HCT116 (cell line): Measurements from ENCODE around the gene TMPRSS7. TPM values are rescaled to one million over a fixed set of nuclear protein-coding genes. Genes with fewer than 3 reads are reported as not detected.

ENCODE experiments used
- ATAC-seq: fragments of 200-7000 bp; cut with Tn5 transposase; 2 replicates; pipeline ENCODE4 v1.9.1; 2020; ENCODE audit warnings: mild to moderate bottlenecking, moderate library complexity
- BruUV-seq: library from RNA; stranded (reverse); fragments of 400-500 nt; replicated peaks from 2 replicates; lab custom pipeline; 2021; lab: Mats Ljungman, UMichigan
- CTCF ChIA-PET: fragments of 300-600 bp; sonication (Branson Sonifier 250); formaldehyde crosslinking; loops from one replicate; lab custom pipeline; 2021; ENCODE audit warnings: antibody characterized with exemption; lab: Charles Lee
- POLR2A ChIA-PET: fragments of 300-600, 350-600 bp; sonication (Branson Sonifier 250); formaldehyde crosslinking; loops from one replicate; lab custom pipeline; 2021; ENCODE audit warnings: antibody characterized with exemption; lab: Charles Lee
- RAD21 ChIA-PET, 2 experiments: fragments of 300-600 bp; sonication (Branson Sonifier 250); formaldehyde crosslinking; loops; one replicate each; lab custom pipeline; 2023; ENCODE audit warnings: low total read pairs in 2 of 2; ENCODE audit not compliant: uncharacterized antibody in 2 of 2, unreplicated experiment in 2 of 2, low non-redundant PET in 1 of 2; lab: Charles Lee
- DNase-seq: peaks from one replicate; pipeline ENCODE4 v3.0.0-alpha.2; 2010; ENCODE audit warnings: low read depth, low spot score
- H2AFZ ChIP-seq: fragments of 200-600 bp; shearing (Covaris generic), sonication (generic); 2 replicates; pipeline ENCODE4 v1.6.1; 2017; ENCODE audit warnings: low read depth, mixed run types, mixed read lengths, antibody characterized with exemption, low read length; ENCODE audit not compliant: poor library complexity, severe bottlenecking
- H3K27ac ChIP-seq: 2 replicates; pipeline ENCODE4 v1.5.1; 2012; ENCODE audit warnings: low read depth, low read length
- H3K27me3 ChIP-seq: fragments of 200-600 bp; sonication (generic); 2 replicates; pipeline ENCODE4 v1.6.1; 2016; ENCODE audit warnings: mixed run types, low read length, mixed read lengths; ENCODE audit not compliant: insufficient read depth
- H3K36me3 ChIP-seq, 2 experiments: fragments of 200-500 bp in 1 of 2; fragments of 200-600 bp in 1 of 2; sonication (Bioruptor generic) in 1 of 2; sonication (generic) in 1 of 2; 2 replicates each; pipeline versions ENCODE4 v1.5.1 to v1.6.1; 2014 to 2016; ENCODE audit warnings: low read length in 2 of 2, inconsistent platforms in 1 of 2, mixed read lengths in 1 of 2, mixed run types in 1 of 2; ENCODE audit not compliant: insufficient read depth in 2 of 2, control insufficient read depth in 1 of 2
- H3K4me1 ChIP-seq, 2 experiments: fragments of 200-600 bp in 1 of 2; sonication (generic) in 1 of 2; 2 replicates each; pipeline versions ENCODE4 v1.5.1 to v1.6.1; 2012 to 2017; ENCODE audit warnings: low read length in 2 of 2, inconsistent platforms in 1 of 2, mild to moderate bottlenecking in 1 of 2, mixed read lengths in 1 of 2, mixed run types in 1 of 2, moderate library complexity in 1 of 2; ENCODE audit not compliant: insufficient read depth in 2 of 2, control insufficient read depth in 1 of 2
- H3K4me2 ChIP-seq: fragments of 200-600 bp; sonication (generic); 2 replicates; pipeline ENCODE4 v1.6.1; 2017; ENCODE audit warnings: mixed run types, low read length, mixed read lengths
- H3K4me3 ChIP-seq, 2 experiments: fragments of 200-600 bp in 1 of 2; sonication (generic) in 1 of 2; replicated peaks in 1 of 2; 2 replicates each; pipeline ENCODE4 v1.5.1; 2011 to 2016; ENCODE audit warnings: low read length in 2 of 2, control low read depth in 1 of 2, low read depth in 1 of 2, mild to moderate bottlenecking in 1 of 2, mixed read lengths in 1 of 2, mixed run types in 1 of 2
- H3K79me2 ChIP-seq: fragments of 200-600 bp; sonication (generic); 2 replicates; pipeline ENCODE4 v1.6.1; 2017; ENCODE audit warnings: mild to moderate bottlenecking, mixed run types, low read length, moderate library complexity, mixed read lengths; ENCODE audit not compliant: insufficient read depth
- H3K9ac ChIP-seq: fragments of 200-600 bp; sonication (generic); 2 replicates; pipeline ENCODE4 v1.6.1; 2016; ENCODE audit warnings: low read length, mixed read lengths
- H3K9me2 ChIP-seq: fragments of 200-600 bp; sonication (generic), shearing (Covaris generic); 2 replicates; pipeline ENCODE4 v1.6.1; 2017; ENCODE audit warnings: mixed run types, mild to moderate bottlenecking, moderate library complexity; ENCODE audit not compliant: insufficient read depth
- H3K9me3 ChIP-seq, 2 experiments: fragments of 200-500 bp in 1 of 2; fragments of 200-600 bp in 1 of 2; sonication (Bioruptor generic) in 1 of 2; sonication (generic) in 1 of 2; 2 replicates each; pipeline ENCODE4 v1.6.1; 2014 to 2017; ENCODE audit warnings: low read length in 2 of 2, mixed read lengths in 2 of 2, inconsistent platforms in 1 of 2, low read depth in 1 of 2, mild to moderate bottlenecking in 1 of 2, mixed run types in 1 of 2, moderate library complexity in 1 of 2; ENCODE audit not compliant: control insufficient read depth in 1 of 2, insufficient read depth in 1 of 2
- H4K20me1 ChIP-seq: fragments of 200-600 bp; sonication (generic), shearing (Covaris generic); 2 replicates; pipeline ENCODE4 v1.6.1; 2017; ENCODE audit warnings: mixed run types, mild to moderate bottlenecking, moderate library complexity; ENCODE audit not compliant: insufficient read depth
- CBX3 ChIP-seq: IDR thresholded peaks from 2 replicates; pipeline ENCODE4 v1.6.1; 2012; ENCODE audit warnings: low read depth
- CEBPB ChIP-seq: IDR thresholded peaks from 2 replicates; pipeline ENCODE4 v1.6.1; 2012; ENCODE audit warnings: low read depth
- EGR1 ChIP-seq: IDR thresholded peaks from 2 replicates; pipeline ENCODE4 v1.6.1; 2012; ENCODE audit warnings: low read depth
- EZH2 ChIP-seq: fragments of 200-600 bp; sonication (generic); IDR thresholded peaks from 2 replicates; pipeline ENCODE4 v1.6.1; 2017; ENCODE audit warnings: antibody characterized with exemption, mixed run types
- EZH2phosphoT487 ChIP-seq: fragments of 200-600 bp; IDR thresholded peaks from 2 replicates; pipeline ENCODE4 v1.6.1; 2018; ENCODE audit warnings: antibody characterized with exemption, borderline replicate concordance
- MAX ChIP-seq: IDR thresholded peaks from 2 replicates; pipeline ENCODE4 v1.6.1; 2012
- POLR2A ChIP-seq: IDR thresholded peaks from 2 replicates; pipeline ENCODE4 v1.7.0; 2011; ENCODE audit warnings: borderline replicate concordance; ENCODE audit not compliant: insufficient read depth, insufficient read length; ENCODE audit errors: extremely low read depth
- POLR2AphosphoS5 ChIP-seq: IDR thresholded peaks from 2 replicates; pipeline ENCODE4 v1.6.1; 2011; ENCODE audit warnings: mild to moderate bottlenecking, low read depth, low read length, moderate library complexity
- RAD21 ChIP-seq: IDR thresholded peaks from 2 replicates; pipeline ENCODE4 v1.6.1; 2012; ENCODE audit warnings: low read depth, mild to moderate bottlenecking
- SP1 ChIP-seq: IDR thresholded peaks from 2 replicates; pipeline ENCODE4 v1.6.1; 2012; ENCODE audit warnings: low read depth
- SRF ChIP-seq: IDR thresholded peaks from 2 replicates; pipeline ENCODE4 v1.6.1; 2012; ENCODE audit warnings: low read depth
- YY1 ChIP-seq: IDR thresholded peaks from 2 replicates; pipeline ENCODE4 v1.6.1; 2011; ENCODE audit warnings: low read length, low read depth, moderate library complexity, mild to moderate bottlenecking; ENCODE audit not compliant: insufficient replicate concordance; ENCODE audit errors: extremely low read depth
- ZFX ChIP-seq: fragments of 450-650 bp; IDR thresholded peaks from 2 replicates; pipeline ENCODE4 v1.6.1; 2017
- ZNF274 ChIP-seq: fragments of 200-500 bp; sonication (Bioruptor generic); IDR thresholded peaks from 2 replicates; pipeline ENCODE4 v1.6.1; 2014; ENCODE audit warnings: mild to moderate bottlenecking, low read depth, low read length, inconsistent platforms
- intact Hi-C: fragments of 100-400 bp; cut with micrococcal nuclease; formaldehyde crosslinking; loops from 2 replicates; pipeline ENCODE4 v1.10.0; 2022
- total RNA-seq: library from RNA; stranded (reverse); gene quantifications from one replicate; pipeline ENCODE4 v1.2.1, GENCODE V29; 2021; ENCODE audit not compliant: unreplicated experiment
- TF ChIP-seq, protein P1 (sequence below), 3 experiments: fragments of 200-600 bp in 1 of 3; sonication (generic) in 1 of 3; IDR thresholded peaks in 2 of 3; conservative IDR thresholded peaks in 1 of 3; 2 replicates each; pipeline ENCODE4 v1.5.1; 2012 to 2017; ENCODE audit warnings: low read depth in 2 of 3, low read length in 2 of 3, antibody characterized with exemption in 1 of 3, borderline replicate concordance in 1 of 3, control low read depth in 1 of 3, mild to moderate bottlenecking in 1 of 3, mixed read lengths in 1 of 3, mixed run types in 1 of 3, moderate library complexity in 1 of 3; ENCODE audit not compliant: insufficient read depth in 1 of 3

Gene TMPRSS7
- total RNA-seq, 1 experiment from 2014 or later: not detected

DNA sequence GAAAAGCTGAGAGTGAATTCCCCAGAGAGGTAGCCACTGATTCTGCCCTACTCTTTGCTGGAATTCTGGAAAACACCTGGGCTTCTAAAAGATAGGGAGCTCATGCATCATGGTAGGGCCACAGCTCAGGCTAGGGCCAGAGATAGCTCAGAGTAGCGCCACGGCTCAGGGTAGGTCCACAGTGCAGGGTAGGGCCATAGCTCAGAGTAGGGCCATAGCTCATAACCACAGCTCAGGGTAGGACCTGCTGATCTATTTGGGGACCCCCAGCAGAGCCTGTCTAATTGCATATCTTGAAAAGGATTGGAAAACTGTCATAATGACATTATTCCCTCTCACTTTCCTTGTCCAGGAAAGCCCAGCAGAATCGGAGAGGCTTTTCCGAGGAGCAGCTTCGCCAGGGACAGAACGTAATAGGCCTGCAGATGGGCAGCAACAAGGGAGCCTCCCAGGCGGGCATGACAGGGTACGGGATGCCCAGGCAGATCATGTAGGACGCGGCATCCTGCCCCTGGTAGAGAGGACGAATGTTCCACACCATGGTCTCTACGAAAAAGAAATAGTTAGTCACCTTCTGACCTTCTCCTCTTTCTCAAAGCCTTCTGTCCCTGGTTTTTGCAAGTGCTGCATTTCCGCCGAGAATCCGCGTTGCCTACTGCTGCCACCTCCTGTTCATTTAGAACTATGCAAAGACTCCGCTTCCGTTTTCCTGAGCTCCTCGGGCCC, 21.3 kb upstream of the TMPRSS7 start:
- Histone ChIP-seq H2AFZ (peak overlapping the region; percentile 99), H3K9me3 (no peaks in the 10 kb centered on the region), H3K9ac (no peak overlapping the region), H3K36me3 (no peaks in the 10 kb centered on the region; a peak in 1 of 4 replicates), H3K4me2 (peak overlapping the region; percentile 35), H4K20me1 (no peaks in the 10 kb centered on the region), H3K9me2 (no peaks in the 10 kb centered on the region), H3K27me3 (no peaks in the 10 kb centered on the region), H3K27ac (peak overlapping the region; percentile 1; the same call in 1 of the 2 replicates), H3K4me3 (no peak overlapping the region), H3K79me2 (no peaks in the 10 kb centered on the region), H3K4me1 (peaks cover 0 to 14% of the 10 kb centered on the region in 2 experiments; a peak in 2 of 4 replicates)
- BruUV-seq: no TSS peak
- peak; percentile 74 for DNase-seq
- ChIA-PET CTCF (interaction anchor here (0.6 to 5.1 kb wide), 50 partner anchors 10 to 989 kb away, joined by 3 to 109 read pairs (median 5); partner anchors contain the start of genes ABHD10 and TAGLN3), POLR2A (interaction anchor here (0.7 to 2.1 kb wide), 9 partner anchors 10 to 96 kb away, joined by 3 to 31 read pairs (median 4); partner anchors contain the start of gene ABHD10), RAD21 (interaction anchor here (1.0 to 2.1 kb wide), 15 partner anchors 24 to 344 kb away, joined by 3 to 10 read pairs (median 5); partner anchors contain the start of gene ABHD10 (in 1 of the 2))
- TF ChIP-seq EGR1 (no peak), CBX3 (peak; percentile 60; the same call in 1 of the 2 replicates), CEBPB (no peak), RAD21 (peak; percentile 93), ZFX (peak; percentile 16; the same call in 1 of the 2 replicates), YY1 (peak; percentile 70), EZH2phosphoT487 (no peak), SP1 (no peak), EZH2 (no peak), ZNF274 (no peak), SRF (no peak), MAX (no peak), POLR2AphosphoS5 (0 out of 2 replicates have a peak, but pooled peaks have one; percentile 14), POLR2A (no peak)
- TF ChIP-seq, protein P1, sequence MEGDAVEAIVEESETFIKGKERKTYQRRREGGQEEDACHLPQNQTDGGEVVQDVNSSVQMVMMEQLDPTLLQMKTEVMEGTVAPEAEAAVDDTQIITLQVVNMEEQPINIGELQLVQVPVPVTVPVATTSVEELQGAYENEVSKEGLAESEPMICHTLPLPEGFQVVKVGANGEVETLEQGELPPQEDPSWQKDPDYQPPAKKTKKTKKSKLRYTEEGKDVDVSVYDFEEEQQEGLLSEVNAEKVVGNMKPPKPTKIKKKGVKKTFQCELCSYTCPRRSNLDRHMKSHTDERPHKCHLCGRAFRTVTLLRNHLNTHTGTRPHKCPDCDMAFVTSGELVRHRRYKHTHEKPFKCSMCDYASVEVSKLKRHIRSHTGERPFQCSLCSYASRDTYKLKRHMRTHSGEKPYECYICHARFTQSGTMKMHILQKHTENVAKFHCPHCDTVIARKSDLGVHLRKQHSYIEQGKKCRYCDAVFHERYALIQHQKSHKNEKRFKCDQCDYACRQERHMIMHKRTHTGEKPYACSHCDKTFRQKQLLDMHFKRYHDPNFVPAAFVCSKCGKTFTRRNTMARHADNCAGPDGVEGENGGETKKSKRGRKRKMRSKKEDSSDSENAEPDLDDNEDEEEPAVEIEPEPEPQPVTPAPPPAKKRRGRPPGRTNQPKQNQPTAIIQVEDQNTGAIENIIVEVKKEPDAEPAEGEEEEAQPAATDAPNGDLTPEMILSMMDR (IDR thresholded peaks at IDR 0.05 in 2 of 3, conservative IDR thresholded peaks at IDR 0.05 in 1 of 3; ENCODE audit: borderline replicate concordance in 1 of 3, insufficient read depth in 1 of 3, low read depth in 2 of 3, low read length in 2 of 3): peak; percentile 79 to 90 (median 89)
- intact Hi-C loops: loop anchor here (1.0 kb wide), 2 partner anchors 24 to 46 kb away; no protein-coding TSS in a partner anchor
- ATAC-seq: peak; percentile 92
